HG02610 (cell line): Measurements from ENCODE around the gene C16orf89.

ENCODE experiments used
- ATAC-seq: cut with Tn5 transposase; IDR thresholded peaks from one replicate; pipeline ENCODE4 v1.9.1; 2021; ENCODE audit warnings: mild to moderate bottlenecking, moderate library complexity; ENCODE audit not compliant: unreplicated experiment

The C16orf89 gene

GRCh38 chr16:5033256-5034166, 32.2 kb downstream of the C16orf89 start, which contains the start of gene NAGPA:
Gene NAGPA, minus strand, starts transcription at chr16:5033935. Its CDS starts 21 bp downstream, at chr16:5033914.
- ATAC-seq: peak; percentile 83

GRCh38 chr16:5032748-5033167, 33.0 kb downstream of the C16orf89 start:
- no peak for ATAC-seq

- ATAC-seq: no peak
These were observed 34.2 kb downstream of the C16orf89 start for GRCh38 chr16:5031601-5032000.

- no peak for ATAC-seq
These were observed 35.4 kb downstream of the C16orf89 start for GRCh38 chr16:5030251-5030870.

- ATAC-seq: no peak
These were observed 36.7 kb downstream of the C16orf89 start for GRCh38 chr16:5028950-5029475.

- ATAC-seq: no peak
These were observed 38.1 kb downstream of the C16orf89 start for GRCh38 chr16:5027575-5028235.

- no peak for ATAC-seq
These were observed 38.7 kb downstream of the C16orf89 start for GRCh38 chr16:5027086-5027485.

- no peak for ATAC-seq
These were observed 39.1 kb downstream of the C16orf89 start for GRCh38 chr16:5026664-5027063.

GRCh38 chr16:5025171-5025632, 40.6 kb downstream of the C16orf89 start:
- no peak for ATAC-seq

- no peak for ATAC-seq
These were observed 41.1 kb downstream of the C16orf89 start for GRCh38 chr16:5024632-5025031.

- ATAC-seq: no peak
These were observed 43.2 kb downstream of the C16orf89 start for GRCh38 chr16:5022521-5022920.

- ATAC-seq: no peak
These were observed 45.2 kb downstream of the C16orf89 start for GRCh38 chr16:5020551-5020950.

GRCh38 chr16:5019775-5020174, 46.0 kb downstream of the C16orf89 start:
- no peak for ATAC-seq

GRCh38 chr16:5018793-5019192, 47.0 kb downstream of the C16orf89 start:
- no peak for ATAC-seq

- no peak for ATAC-seq
These were observed 48.1 kb downstream of the C16orf89 start for GRCh38 chr16:5017678-5017969.

- no peak for ATAC-seq
These were observed 48.6 kb downstream of the C16orf89 start for GRCh38 chr16:5016967-5017677.

GRCh38 chr16:5015887-5016286, 49.9 kb downstream of the C16orf89 start:
- no peak for ATAC-seq

- no peak for ATAC-seq
These were observed 50.4 kb downstream of the C16orf89 start for GRCh38 chr16:5015351-5015750.

- no peak for ATAC-seq
These were observed 52.9 kb downstream of the C16orf89 start for GRCh38 chr16:5012887-5013286.

GRCh38 chr16:5011637-5012036, 54.1 kb downstream of the C16orf89 start:
- ATAC-seq: no peak
